Measurements from ENCODE around the gene CDK14. TPM values are rescaled to one million over a fixed set of nuclear protein-coding genes. Genes with fewer than 3 reads are reported as not detected.

CDK14 gene
- total and polyA plus RNA-seq, 2 of the 8 experiments (the other 6 are each of a cell fraction or from before 2014, with no cell fraction given): 5.5 to 47.3 TPM

- H3K9me3 ChIP-seq (ENCODE audit: insufficient read depth in 2 of 2, low read depth in 1 of 2, low read length in 1 of 2): no peaks in the 10 kb centered on the region
Measured at GRCh38 chr7:91114232-91114631, 518.1 kb downstream of the CDK14 start.

More at GRCh38 chr7:91114232-91114631, 518.1 kb downstream of the CDK14 start:
- Histone ChIP-seq H2BK15ac (ENCODE audit: low read length) (no peak overlapping the region), H3K27ac (ENCODE audit: low read depth, low read length) (no peak overlapping the region), H4K5ac (ENCODE audit: insufficient read length, low read depth, low read length) (no peak overlapping the region), H2AFZ (ENCODE audit: low read length) (no peak overlapping the region), H3K4ac (replicated peaks; ENCODE audit: insufficient read length, low read depth, low read length) (no peak overlapping the region), H4K91ac (replicated peaks; ENCODE audit: insufficient read length, low read length) (no peak overlapping the region), H3K23me2 (ENCODE audit: low read depth, low read length) (no peaks in the 10 kb centered on the region), H3K56ac (replicated peaks; ENCODE audit: insufficient read length, low read depth, low read length) (no peak overlapping the region), H2BK12ac (ENCODE audit: low read depth, low read length) (no peak overlapping the region), H3K36me3 (ENCODE audit: control insufficient read depth in 2 of 4, insufficient read depth in 4 of 4, low read length in 3 of 4) (no peaks in the 10 kb centered on the region), H3K4me1 (replicated peaks in 1 of 4; ENCODE audit: control insufficient read depth in 3 of 4, insufficient read depth in 4 of 4, low read length in 3 of 4) (no peaks in the 10 kb centered on the region), H3K4me3 (ENCODE audit: extremely low read depth in 1 of 4, insufficient read depth in 2 of 4, low read depth in 3 of 4, low read length in 4 of 4) (no peak overlapping the region), H4K20me1 (replicated peaks in 1 of 2; ENCODE audit: control insufficient read depth in 1 of 2, insufficient read depth in 2 of 2, low read length in 2 of 2) (no peaks in the 10 kb centered on the region), H3K27me3 (replicated peaks in 1 of 4; ENCODE audit: control insufficient read depth in 3 of 4, extremely low read depth in 1 of 4, insufficient read depth in 3 of 4, low read length in 3 of 4) (no peaks in the 10 kb centered on the region), H3K18ac (ENCODE audit: extremely low read depth, low read length) (no peak overlapping the region), H3K9ac (replicated peaks in 1 of 4; ENCODE audit: extremely low read depth in 1 of 4, low read depth in 3 of 4, low read length in 3 of 4) (no peak overlapping the region), H4K8ac (ENCODE audit: extremely low read depth, insufficient read depth, low read length) (no peak overlapping the region), H2BK120ac (replicated peaks; ENCODE audit: low read depth, low read length) (no peak overlapping the region), H2BK20ac (ENCODE audit: low read length) (no peak overlapping the region), H3K79me1 (ENCODE audit: low read depth, low read length) (no peaks in the 10 kb centered on the region), H2AK5ac (ENCODE audit: low read depth, low read length) (no peak overlapping the region), H3K14ac (ENCODE audit: insufficient read length) (no peak overlapping the region), H2BK5ac (ENCODE audit: low read depth, low read length) (no peak overlapping the region), H3K4me2 (ENCODE audit: insufficient read depth in 1 of 2, low read depth in 2 of 2, low read length in 2 of 2) (no peak overlapping the region), H3K79me2 (ENCODE audit: control insufficient read depth in 1 of 2, insufficient read depth in 2 of 2, low read length in 2 of 2) (no peaks in the 10 kb centered on the region), H3K23ac (ENCODE audit: insufficient read length) (no peak overlapping the region)
- ChIA-PET POLR2A (ENCODE audit: partially characterized antibody) (no interaction called here), CTCF (ENCODE audit: partially characterized antibody) (no interaction called here)
- no peak for TF ChIP-seq JUN (IDR thresholded peaks at IDR 0.05; ENCODE audit: low read depth, low read length)
- TF ChIP-seq NRF1 (IDR thresholded peaks at IDR 0.05; ENCODE audit: low read depth, low read length): no peak
- no peak for TF ChIP-seq KDM5A (IDR thresholded peaks at IDR 0.05; ENCODE audit: low read length)
- TF ChIP-seq, protein P1, sequence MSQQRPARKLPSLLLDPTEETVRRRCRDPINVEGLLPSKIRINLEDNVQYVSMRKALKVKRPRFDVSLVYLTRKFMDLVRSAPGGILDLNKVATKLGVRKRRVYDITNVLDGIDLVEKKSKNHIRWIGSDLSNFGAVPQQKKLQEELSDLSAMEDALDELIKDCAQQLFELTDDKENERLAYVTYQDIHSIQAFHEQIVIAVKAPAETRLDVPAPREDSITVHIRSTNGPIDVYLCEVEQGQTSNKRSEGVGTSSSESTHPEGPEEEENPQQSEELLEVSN (IDR thresholded peaks at IDR 0.05): no peak
- no peak for DNase-seq (ENCODE audit: low read depth in 1 of 2, low spot score in 2 of 2)
- no peak for FAIRE-seq
- 89% methylated on average over 6 of the region's 6 CpGs; no CpG with 5 or more reads in 1 of the 2 experiments for WGBS, 2 experiments (ENCODE audit: extremely low coverage in 1 of 2, insufficient coverage in 1 of 2, insufficient read length in 1 of 2, insufficient replicate concordance in 2 of 2, low coverage in 1 of 2, low lambda C conversion rate in 2 of 2, missing lambda C conversion rate in 1 of 2)
